Thymus (tissue), 11 donors: ENCODE results near the gene ST3GAL2. TPM values are rescaled to one million over a fixed set of nuclear protein-coding genes. Genes with fewer than 3 reads are reported as not detected.
"Not testable (repeated sequence)": the region's sequence is repeated elsewhere in the genome, so short reads cannot be mapped to it uniquely, and the experiment has no call there.

Source experiments
- DNase-seq, 9 donors: peaks; one replicate each; pipeline ENCODE4 v3.0.0-alpha.2; 2013; ENCODE audit warnings: low spot score in 9 of 9, low read depth in 6 of 9, missing footprints in 1 of 9
- H3K27ac ChIP-seq, 2 donors: one replicate each; pipeline ENCODE4 v1.5.1; 2013; ENCODE audit warnings: control low read depth in 1 of 2, low read depth in 1 of 2, low read length in 1 of 2, mild to moderate bottlenecking in 1 of 2, moderate library complexity in 1 of 2
- H3K27me3 ChIP-seq, 2 donors: one replicate each; pipeline ENCODE4 v1.5.1; 2013; ENCODE audit warnings: low read length in 1 of 2; ENCODE audit not compliant: control insufficient read depth in 2 of 2, insufficient read depth in 1 of 2
- H3K36me3 ChIP-seq, 2 donors: one replicate each; pipeline ENCODE4 v1.5.1; 2013; ENCODE audit warnings: low read length in 1 of 2, mild to moderate bottlenecking in 1 of 2, moderate library complexity in 1 of 2; ENCODE audit not compliant: control insufficient read depth in 2 of 2, insufficient read depth in 2 of 2
- H3K4me1 ChIP-seq, 2 donors: one replicate each; pipeline ENCODE4 v1.5.1; 2013; ENCODE audit warnings: low read length in 2 of 2; ENCODE audit not compliant: control insufficient read depth in 2 of 2, insufficient read depth in 2 of 2
- H3K4me3 ChIP-seq, 2 donors: one replicate each; pipeline ENCODE4 v1.5.1; 2013; ENCODE audit warnings: low read length in 2 of 2, control low read depth in 1 of 2, mild to moderate bottlenecking in 1 of 2
- H3K9me3 ChIP-seq, 2 donors: one replicate each; pipeline ENCODE4 v1.5.1; 2013; ENCODE audit warnings: low read length in 1 of 2, mild to moderate bottlenecking in 1 of 2; ENCODE audit not compliant: control insufficient read depth in 2 of 2, insufficient read depth in 1 of 2
- WGBS: extraction: QIAGEN DNeasy Blood & Tissue Kit; methylation state at CpG from one replicate; pipeline ENCODE4 v1.1.7; 2013; 5-methylcytosine and 5-hydroxymethylcytosine counted together
- polyA plus RNA-seq: library from polyadenylated mRNA; stranded (reverse); fragments of 200-250 nt; gene quantifications from one replicate; pipeline ENCODE4 v1.2.3, GENCODE V29; 2013
- total RNA-seq: library from RNA; stranded (reverse); fragments of 120-200 nt; gene quantifications from one replicate; pipeline ENCODE4 v1.2.4, GENCODE V29; 2013
- donor health status: healthy.

The ST3GAL2 gene
- total and polyA plus RNA-seq, 2 donors = 11.8 to 18.7 TPM

DNA sequence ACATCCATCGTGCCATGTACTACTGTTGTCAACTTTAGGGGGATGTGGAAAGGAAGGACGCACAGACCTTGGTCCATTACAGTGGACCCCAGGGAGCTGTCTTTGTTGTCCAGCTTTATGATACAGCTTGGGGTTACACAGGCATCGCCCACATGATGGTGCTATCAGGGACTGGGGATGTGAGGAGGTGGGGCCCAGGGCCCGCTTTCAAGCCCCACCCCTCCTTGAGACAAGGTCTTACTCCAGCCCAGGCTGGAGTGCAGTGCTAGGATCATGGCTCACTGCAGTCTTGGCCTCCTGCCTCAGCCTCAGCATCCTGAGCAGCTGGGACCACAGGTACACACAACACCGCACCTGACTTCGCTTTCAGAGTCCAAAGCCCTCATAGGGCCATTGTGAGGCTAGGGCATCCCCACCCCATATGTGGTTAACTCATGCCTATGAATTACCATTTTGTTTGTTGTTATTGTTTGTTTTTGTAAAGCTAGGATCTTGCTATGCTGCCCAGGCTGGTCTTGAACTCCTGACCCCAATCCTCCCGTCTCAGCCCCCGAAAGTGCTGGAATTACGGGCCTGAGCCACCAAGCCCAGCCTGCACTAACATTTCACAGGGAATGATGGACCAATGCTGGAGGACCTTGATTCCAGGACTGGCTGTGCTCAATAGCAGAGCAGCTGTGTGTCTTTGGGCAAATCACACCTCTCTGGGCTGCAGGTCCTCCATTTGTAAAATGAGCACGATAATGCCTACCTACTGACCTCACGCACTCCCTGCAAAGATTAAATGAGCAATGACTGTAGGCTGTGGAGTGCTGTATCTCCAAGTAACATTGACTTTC lies 17.2 kb downstream of the ST3GAL2 start:
- no peak for DNase-seq
- H3K36me3 ChIP-seq = peaks cover 5 to 13% of the 10 kb centered on the region in 2 donors
- H3K4me3 ChIP-seq = no peak overlapping the region
- no peak overlapping the region for H3K27ac ChIP-seq
- peaks cover 25 to 54% of the 10 kb centered on the region in 2 donors for H3K4me1 ChIP-seq
- no peaks in the 10 kb centered on the region for H3K9me3 ChIP-seq
- H3K27me3 ChIP-seq = no peaks in the 10 kb centered on the region
- 98% methylated on average over 11 of the region's 11 CpGs for WGBS

DNA sequence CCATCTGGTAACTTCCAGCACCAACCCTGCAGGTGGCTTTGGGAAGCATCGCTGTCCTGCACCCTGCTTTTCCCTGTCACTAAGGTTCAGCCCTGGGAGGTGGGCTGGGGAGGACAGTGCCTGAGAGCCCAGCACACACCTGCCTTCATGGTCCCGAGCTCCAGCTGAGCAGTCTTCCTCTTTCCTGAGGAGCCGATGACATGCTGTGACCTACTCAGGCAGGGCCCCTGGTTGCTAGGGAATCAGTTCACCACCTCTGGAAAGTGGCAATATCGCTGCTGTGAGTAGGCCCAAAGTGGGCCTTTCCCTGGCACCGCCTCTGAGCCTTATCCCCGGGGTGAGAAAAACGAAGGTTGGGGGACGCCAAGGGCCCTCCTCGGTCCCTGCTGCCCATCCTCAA lies 17.9 kb downstream of the ST3GAL2 start:
- no peak for DNase-seq
- 97% methylated on average over 9 of the region's 9 CpGs for WGBS
- H3K4me1 ChIP-seq = peaks cover 25 to 56% of the 10 kb centered on the region in 2 donors
- H3K27ac ChIP-seq = no peak overlapping the region
- H3K27me3 ChIP-seq = no peaks in the 10 kb centered on the region
- H3K36me3 ChIP-seq = peaks cover 7 to 13% of the 10 kb centered on the region in 2 donors
- H3K4me3 ChIP-seq = no peak overlapping the region
- H3K9me3 ChIP-seq = no peaks in the 10 kb centered on the region

DNA sequence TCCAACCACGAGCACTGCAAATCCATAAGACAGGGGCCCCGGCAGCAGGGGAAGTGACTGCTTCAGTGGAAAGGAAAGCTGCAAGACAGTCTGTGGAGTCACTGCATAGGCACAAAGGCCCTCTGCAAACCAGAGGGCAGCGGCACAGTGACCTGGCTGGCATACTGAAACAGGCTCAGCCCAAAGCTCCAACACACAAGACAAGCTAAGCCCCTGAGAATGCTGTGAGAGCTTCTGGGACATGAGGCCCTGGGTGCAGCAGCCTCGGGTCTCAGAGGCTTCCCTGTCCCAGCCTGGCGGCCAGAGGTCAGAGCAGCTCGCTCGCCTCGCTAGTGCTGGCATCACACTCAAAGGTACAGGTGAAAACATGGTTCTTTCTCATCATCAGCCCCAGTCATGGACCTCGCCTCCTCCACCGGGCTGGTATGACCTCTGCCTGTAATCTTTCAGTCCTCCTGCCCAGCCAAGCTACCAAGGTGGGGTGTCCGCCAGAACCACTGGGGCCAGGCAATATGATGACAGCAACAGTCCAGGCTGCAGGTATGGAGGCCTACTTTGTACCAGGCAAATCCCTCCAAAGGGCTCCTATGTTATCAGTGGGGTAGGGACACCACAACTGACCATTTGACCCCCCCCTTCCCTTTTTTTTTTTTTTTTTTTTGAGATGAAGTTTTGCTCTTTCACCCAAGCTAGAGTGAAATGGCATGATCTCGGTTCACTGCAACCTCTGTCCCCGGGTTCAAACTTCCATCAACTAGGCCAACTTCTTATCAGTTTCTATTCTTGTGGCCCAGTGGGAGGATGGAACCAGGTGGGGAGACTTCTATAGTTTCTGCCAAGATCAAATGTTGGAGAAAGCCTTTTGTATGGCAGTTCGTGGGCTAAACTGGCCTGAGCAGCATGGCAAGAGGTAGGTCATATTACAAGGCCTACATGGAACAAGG lies 19.2 kb downstream of the ST3GAL2 start:
- WGBS = 86% methylated on average over 14 of the region's 14 CpGs

DNA sequence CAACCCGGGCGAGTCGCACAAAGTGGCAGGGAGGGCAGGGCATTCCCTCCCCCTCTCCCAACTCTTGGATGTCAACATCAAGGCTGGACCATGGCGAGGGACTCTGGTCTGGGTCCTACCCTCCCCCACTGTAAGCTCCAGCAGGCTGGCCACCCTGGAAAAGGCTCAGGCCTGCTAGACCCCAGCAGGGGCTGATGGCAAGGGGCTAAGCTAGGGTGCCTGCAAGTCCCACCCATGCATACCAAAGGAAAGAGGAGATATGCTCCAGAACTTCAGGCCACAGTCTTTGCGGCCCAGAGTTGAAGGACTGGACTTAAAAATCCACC lies 19.9 kb downstream of the ST3GAL2 start:
- peaks cover 25 to 56% of the 10 kb centered on the region in 2 donors for H3K4me1 ChIP-seq
- H3K27me3 ChIP-seq = no peaks in the 10 kb centered on the region
- H3K9me3 ChIP-seq = no peaks in the 10 kb centered on the region
- H3K36me3 ChIP-seq = peaks cover 3 to 4% of the 10 kb centered on the region in 2 donors
- 47% methylated on average over 5 of the region's 5 CpGs for WGBS
- H3K27ac ChIP-seq = peak overlapping the region; percentile 44 to 64
- no peak for DNase-seq
- no peak overlapping the region for H3K4me3 ChIP-seq

More for the DNA sequence above, 19.2 kb downstream of the ST3GAL2 start:
- Histone ChIP-seq H3K27ac (peak overlapping the region; percentile 44 to 64), H3K4me1 (peaks cover 25 to 56% of the 10 kb centered on the region in 2 donors), H3K27me3 (no peaks in the 10 kb centered on the region), H3K4me3 (no peak overlapping the region), H3K9me3 (no peaks in the 10 kb centered on the region), H3K36me3 (peaks cover 4 to 5% of the 10 kb centered on the region in 2 donors)
- no peak for DNase-seq

DNA sequence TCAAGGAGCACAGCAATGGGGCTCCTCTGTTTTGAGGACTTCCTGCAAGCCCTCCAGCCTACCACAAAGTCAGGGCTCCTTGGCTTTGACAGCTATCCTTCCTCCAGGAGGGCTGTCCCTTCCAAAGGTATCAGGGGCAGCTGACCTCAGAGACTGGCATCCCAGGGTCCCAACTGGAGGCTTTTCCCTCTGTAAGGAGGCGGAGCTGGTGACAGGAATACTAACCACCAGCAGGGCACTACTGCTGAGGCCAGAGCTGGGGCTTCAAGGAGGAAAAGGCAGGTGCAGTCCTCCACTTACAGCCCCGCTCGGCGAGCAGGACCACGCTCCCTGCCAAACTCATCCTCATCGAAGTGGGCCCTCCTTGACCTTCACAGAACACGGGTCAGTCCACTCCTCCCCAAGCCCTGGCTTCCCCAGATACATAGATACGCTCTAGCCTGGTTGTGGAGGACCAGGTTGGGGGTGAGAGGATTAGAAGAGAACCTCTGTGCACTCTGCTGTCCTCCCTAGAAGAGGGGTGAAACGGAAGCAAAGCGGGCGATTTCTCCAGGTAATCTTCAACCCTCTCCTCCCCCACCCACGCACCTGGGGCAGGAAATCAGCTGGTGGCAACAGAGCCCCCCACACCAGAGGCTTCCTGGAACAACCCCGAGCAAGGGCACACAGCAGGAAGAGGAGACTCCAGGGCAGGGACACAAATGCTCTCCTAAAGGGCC lies 20.5 kb downstream of the ST3GAL2 start:
- no peaks in the 10 kb centered on the region for H3K27me3 ChIP-seq
- peaks cover 3 to 4% of the 10 kb centered on the region in 2 donors for H3K36me3 ChIP-seq
- H3K27ac ChIP-seq = peak overlapping the region; percentile 44 to 64
- peak in 1 of 9 donors; percentile 79 for DNase-seq
- H3K4me3 ChIP-seq = no peak overlapping the region
- H3K4me1 ChIP-seq = peaks cover 25 to 56% of the 10 kb centered on the region in 2 donors
- H3K9me3 ChIP-seq = no peaks in the 10 kb centered on the region
- 47% methylated on average over 13 of the region's 13 CpGs for WGBS

DNA sequence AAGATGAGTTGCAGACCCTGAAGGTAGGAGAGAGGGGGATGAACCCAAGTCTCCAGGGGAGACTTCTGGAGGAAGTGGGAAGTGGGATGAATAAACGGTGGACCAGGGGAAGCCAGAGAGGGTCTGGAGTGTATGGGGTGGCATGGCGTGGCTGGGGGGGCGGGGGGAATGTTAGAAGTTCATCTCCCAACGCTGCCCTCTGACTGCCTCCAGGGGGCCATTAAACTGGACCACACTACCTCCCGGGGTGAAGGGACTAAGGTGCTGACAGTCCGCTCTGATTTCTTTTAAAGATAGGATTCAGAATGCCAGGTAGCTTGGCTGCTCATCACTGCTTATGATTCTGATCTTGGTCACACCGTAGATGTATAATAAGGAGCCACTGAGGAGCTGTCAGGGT lies 21.2 kb downstream of the ST3GAL2 start:
- no peaks in the 10 kb centered on the region for H3K9me3 ChIP-seq
- H3K4me1 ChIP-seq = peaks cover 25 to 56% of the 10 kb centered on the region in 2 donors
- DNase-seq = no peak
- H3K36me3 ChIP-seq = peaks cover 3 to 4% of the 10 kb centered on the region in 2 donors
- H3K27ac ChIP-seq = peak overlapping the region; percentile 44 to 64
- 87% methylated on average over 7 of the region's 7 CpGs for WGBS
- no peaks in the 10 kb centered on the region for H3K27me3 ChIP-seq
- no peak overlapping the region for H3K4me3 ChIP-seq

DNA sequence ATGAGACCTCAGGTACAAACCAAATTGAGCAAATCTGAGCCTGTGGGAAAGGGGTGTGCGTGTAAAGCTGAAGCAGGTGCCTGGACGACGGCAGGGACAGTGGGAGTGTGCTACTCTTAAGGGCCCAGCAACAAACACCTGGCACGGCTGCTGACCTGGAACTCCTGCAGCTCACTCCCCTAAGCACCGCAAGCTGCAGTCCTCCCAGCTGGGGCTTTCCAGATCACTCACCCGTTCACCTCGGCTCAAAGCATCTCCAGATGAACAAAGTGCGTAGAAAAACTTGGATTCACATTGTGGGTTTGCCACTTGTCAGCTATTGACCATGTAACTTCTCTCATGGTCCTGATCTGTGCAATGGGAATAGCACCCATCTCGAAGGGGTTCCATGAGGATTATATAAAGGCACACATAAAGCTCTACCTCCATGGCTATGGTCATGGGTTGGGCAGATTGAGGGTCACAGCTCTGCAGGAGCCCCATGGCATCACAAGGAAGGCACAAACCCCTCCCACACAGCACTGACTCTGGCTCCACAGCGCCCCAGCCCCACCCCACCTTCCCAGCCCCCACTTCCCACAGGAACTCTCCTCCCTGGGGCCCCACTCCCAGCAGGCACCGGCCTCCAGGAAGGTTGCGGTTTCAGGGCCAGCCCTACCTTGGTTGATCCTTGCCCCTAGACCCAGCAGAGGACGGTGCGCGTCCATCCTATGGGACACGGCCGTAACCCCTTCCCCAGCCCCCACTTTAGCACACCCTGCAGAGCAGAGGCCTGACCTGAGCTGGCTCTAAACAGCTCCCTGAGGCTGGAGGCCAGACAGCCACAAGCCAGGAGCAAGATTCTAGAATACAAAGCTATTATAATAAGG lies 21.9 kb downstream of the ST3GAL2 start:
- Histone ChIP-seq H3K9me3 (no peaks in the 10 kb centered on the region), H3K36me3 (peaks cover 3 to 8% of the 10 kb centered on the region in 2 donors), H3K4me1 (peaks cover 25 to 49% of the 10 kb centered on the region in 2 donors), H3K27ac (no peak overlapping the region), H3K27me3 (no peaks in the 10 kb centered on the region), H3K4me3 (no peak overlapping the region)
- 93% methylated on average over 17 of the region's 17 CpGs for WGBS
- DNase-seq = no peak

DNA sequence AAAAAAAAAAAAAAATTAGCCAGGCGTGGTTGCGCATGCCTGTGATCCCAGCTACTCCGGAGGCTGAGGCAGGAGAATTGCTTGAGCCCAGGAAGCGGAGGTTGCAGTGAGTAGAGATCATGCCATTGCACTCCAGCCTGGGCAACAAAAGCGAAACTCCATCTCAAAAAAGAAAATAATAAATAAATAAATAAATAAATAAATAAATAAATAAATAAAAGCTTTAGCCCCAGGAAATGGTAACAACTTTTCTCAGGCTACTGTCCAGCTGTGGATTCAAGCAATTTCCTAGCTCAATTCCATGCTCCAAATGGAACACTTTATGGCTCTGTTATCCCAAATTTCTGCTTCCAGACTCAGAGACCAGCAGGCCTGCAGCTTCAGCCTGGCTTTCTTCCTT lies 25.3 kb downstream of the ST3GAL2 start:
- not testable (repeated sequence) for H3K9me3 ChIP-seq, DNase-seq, H3K4me3 ChIP-seq, H3K27ac ChIP-seq, H3K27me3 ChIP-seq
- peaks cover 15 to 33% of the 10 kb centered on the region in 2 donors for H3K4me1 ChIP-seq
- H3K36me3 ChIP-seq = peaks cover 0 to 15% of the 10 kb centered on the region in 2 donors
- WGBS = 98% methylated on average over 5 of the region's 5 CpGs
